ENCODE data around the gene TOMT.

The TOMT gene

GRCh38 chr11:72105888-72106287 lies at the start of gene TOMT:
Gene TOMT (plus strand): TSS chr11:72105924. CDS start chr11:72105952, 28 bp downstream.
- no peak for DNase-seq (ENCODE audit: low read depth in 2 of 3, low spot score in 1 of 3)

GRCh38 chr11:72058416-72059034 lies 47.2 kb upstream of the TOMT start:
- no peak for DNase-seq (ENCODE audit: low read depth in 2 of 3, low spot score in 1 of 3)

- no peak for DNase-seq (ENCODE audit: low read depth in 2 of 3, low spot score in 1 of 3)
These were observed 43.9 kb upstream of the TOMT start for GRCh38 chr11:72061739-72062396.

- DNase-seq (ENCODE audit: low read depth in 2 of 3, low spot score in 1 of 3), result no peak
These were observed 38.9 kb upstream of the TOMT start for GRCh38 chr11:72066855-72067254.

- DNase-seq (ENCODE audit: low read depth in 2 of 3, low spot score in 1 of 3), result no peak
These were observed 38.5 kb upstream of the TOMT start for GRCh38 chr11:72067266-72067665.

- DNase-seq (ENCODE audit: low read depth in 2 of 3, low spot score in 1 of 3), result no peak
These were observed 38.0 kb upstream of the TOMT start for GRCh38 chr11:72067676-72068075.

GRCh38 chr11:72069200-72069599 lies 36.5 kb upstream of the TOMT start:
- DNase-seq (ENCODE audit: low read depth in 2 of 3, low spot score in 1 of 3), result no peak

- no peak for DNase-seq (ENCODE audit: low read depth in 2 of 3, low spot score in 1 of 3)
These were observed 35.9 kb upstream of the TOMT start for GRCh38 chr11:72069787-72070251.

GRCh38 chr11:72070491-72070890 lies 35.2 kb upstream of the TOMT start:
- DNase-seq (ENCODE audit: low read depth in 2 of 3, low spot score in 1 of 3), result no peak

- DNase-seq (ENCODE audit: low read depth in 2 of 3, low spot score in 1 of 3), result no peak
These were observed 33.4 kb upstream of the TOMT start for GRCh38 chr11:72072348-72072747.

GRCh38 chr11:72075109-72075508 lies 30.6 kb upstream of the TOMT start:
- DNase-seq (ENCODE audit: low read depth in 2 of 3, low spot score in 1 of 3), result no peak

GRCh38 chr11:72075756-72076155 lies 30.0 kb upstream of the TOMT start:
- no peak for DNase-seq (ENCODE audit: low read depth in 2 of 3, low spot score in 1 of 3)

GRCh38 chr11:72078477-72078876 lies 27.2 kb upstream of the TOMT start:
- DNase-seq (ENCODE audit: low read depth in 2 of 3, low spot score in 1 of 3), result no peak

- no peak for DNase-seq (ENCODE audit: low read depth in 2 of 3, low spot score in 1 of 3)
These were observed 25.9 kb upstream of the TOMT start for GRCh38 chr11:72079819-72080325.

- peak; percentile 97 to 99 (median 98) for DNase-seq (ENCODE audit: low read depth in 2 of 3, low spot score in 1 of 3)
These were observed 25.2 kb upstream of the TOMT start, which contains the start of the genes LRRC51 and NUMA1 for GRCh38 chr11:72080326-72081183. Gene LRRC51 (plus strand): TSS chr11:72080850. CDS start chr11:72089084, 8,234 bp downstream. Gene NUMA1 (minus strand): TSS chr11:72080542. CDS start chr11:72035943, 44,599 bp downstream.

GRCh38 chr11:72081184-72081644 lies 24.5 kb upstream of the TOMT start:
- DNase-seq (ENCODE audit: low read depth in 2 of 3, low spot score in 1 of 3), result no peak

- no peak for DNase-seq (ENCODE audit: low read depth in 2 of 3, low spot score in 1 of 3)
These were observed 23.8 kb upstream of the TOMT start for GRCh38 chr11:72081821-72082453.

GRCh38 chr11:72083414-72083813 lies 22.3 kb upstream of the TOMT start:
- DNase-seq (ENCODE audit: low read depth in 2 of 3, low spot score in 1 of 3), result no peak

GRCh38 chr11:72084076-72084475 lies 21.6 kb upstream of the TOMT start:
- no peak for DNase-seq (ENCODE audit: low read depth in 2 of 3, low spot score in 1 of 3)

GRCh38 chr11:72084965-72085364 lies 20.8 kb upstream of the TOMT start:
- no peak for DNase-seq (ENCODE audit: low read depth in 2 of 3, low spot score in 1 of 3)
